GM20000 (cell line): ENCODE results near the gene TNFSF12.

Experiments used
- DNase-seq: peaks from one replicate; pipeline ENCODE4 v3.0.0; 2012; ENCODE audit warnings: low spot score
- TF ChIP-seq, protein P1 (sequence below): IDR thresholded peaks from 2 replicates; pipeline ENCODE4 v1.5.1; 2012; ENCODE audit warnings: mild to moderate bottlenecking, control low read depth; ENCODE audit errors: extremely low read depth, missing control alignments

Gene TNFSF12

GRCh38 chr17:7561589-7562207 is 12.8 kb downstream of the TNFSF12 start, which contains the start of gene SENP3:
TSS of gene SENP3 (plus strand) at chr17:7561919. CDS start at chr17:7563077, 1,158 bp downstream.
- TF ChIP-seq, protein P1, sequence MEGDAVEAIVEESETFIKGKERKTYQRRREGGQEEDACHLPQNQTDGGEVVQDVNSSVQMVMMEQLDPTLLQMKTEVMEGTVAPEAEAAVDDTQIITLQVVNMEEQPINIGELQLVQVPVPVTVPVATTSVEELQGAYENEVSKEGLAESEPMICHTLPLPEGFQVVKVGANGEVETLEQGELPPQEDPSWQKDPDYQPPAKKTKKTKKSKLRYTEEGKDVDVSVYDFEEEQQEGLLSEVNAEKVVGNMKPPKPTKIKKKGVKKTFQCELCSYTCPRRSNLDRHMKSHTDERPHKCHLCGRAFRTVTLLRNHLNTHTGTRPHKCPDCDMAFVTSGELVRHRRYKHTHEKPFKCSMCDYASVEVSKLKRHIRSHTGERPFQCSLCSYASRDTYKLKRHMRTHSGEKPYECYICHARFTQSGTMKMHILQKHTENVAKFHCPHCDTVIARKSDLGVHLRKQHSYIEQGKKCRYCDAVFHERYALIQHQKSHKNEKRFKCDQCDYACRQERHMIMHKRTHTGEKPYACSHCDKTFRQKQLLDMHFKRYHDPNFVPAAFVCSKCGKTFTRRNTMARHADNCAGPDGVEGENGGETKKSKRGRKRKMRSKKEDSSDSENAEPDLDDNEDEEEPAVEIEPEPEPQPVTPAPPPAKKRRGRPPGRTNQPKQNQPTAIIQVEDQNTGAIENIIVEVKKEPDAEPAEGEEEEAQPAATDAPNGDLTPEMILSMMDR, result peak; percentile 14
- DNase-seq, result peak; percentile 99

- no peak for DNase-seq
- TF ChIP-seq, protein P1, result no peak
Observed at GRCh38 chr17:7562208-7562605, 13.3 kb downstream of the TNFSF12 start.

GRCh38 chr17:7563115-7563869 is 14.4 kb downstream of the TNFSF12 start:
- DNase-seq, result no peak
- TF ChIP-seq, protein P1, result no peak

GRCh38 chr17:7569571-7569970 is 20.7 kb downstream of the TNFSF12 start:
- TF ChIP-seq, protein P1, result no peak
- no peak for DNase-seq

- DNase-seq, result no peak
- TF ChIP-seq, protein P1, result no peak
Observed at GRCh38 chr17:7570351-7570750, 21.5 kb downstream of the TNFSF12 start.

DNA sequence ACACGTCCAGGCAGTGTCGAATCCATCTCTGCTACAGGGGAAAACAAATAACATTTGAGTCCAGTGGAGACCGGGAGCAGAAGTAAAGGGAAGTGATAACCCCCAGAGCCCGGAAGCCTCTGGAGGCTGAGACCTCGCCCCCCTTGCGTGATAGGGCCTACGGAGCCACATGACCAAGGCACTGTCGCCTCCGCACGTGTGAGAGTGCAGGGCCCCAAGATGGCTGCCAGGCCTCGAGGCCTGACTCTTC is 23.4 kb downstream of the TNFSF12 start:
- TF ChIP-seq, protein P1, result no peak
- DNase-seq, result no peak

DNA sequence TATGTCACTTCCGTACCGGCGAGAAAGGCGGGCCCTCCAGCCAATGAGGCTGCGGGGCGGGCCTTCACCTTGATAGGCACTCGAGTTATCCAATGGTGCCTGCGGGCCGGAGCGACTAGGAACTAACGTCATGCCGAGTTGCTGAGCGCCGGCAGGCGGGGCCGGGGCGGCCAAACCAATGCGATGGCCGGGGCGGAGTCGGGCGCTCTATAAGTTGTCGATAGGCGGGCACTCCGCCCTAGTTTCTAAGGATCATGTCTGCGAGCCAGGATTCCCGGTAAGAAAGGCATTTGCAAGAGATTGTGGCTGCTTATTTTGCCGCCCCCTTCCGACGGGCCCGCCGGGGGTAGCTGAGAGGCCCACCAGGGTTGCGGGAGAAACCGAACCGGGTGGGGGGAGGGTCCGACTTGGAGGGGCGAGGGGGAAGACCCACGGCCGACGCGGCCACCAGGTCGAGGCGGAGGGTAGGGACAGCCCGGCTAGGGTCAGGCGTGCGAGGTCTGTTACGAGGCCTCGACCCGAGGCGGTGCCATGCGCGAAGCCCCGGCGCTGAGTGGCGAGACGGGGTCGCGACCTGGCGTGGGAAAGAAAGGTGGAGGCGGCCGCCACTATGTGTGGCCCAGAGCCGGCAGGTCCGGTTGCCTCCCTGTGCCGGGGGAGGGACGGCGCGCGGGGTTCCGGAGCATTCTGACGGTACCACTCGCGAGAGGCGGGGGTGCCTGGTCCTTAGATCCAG is 23.9 kb downstream of the TNFSF12 start:
- TF ChIP-seq, protein P1, result no peak
- peak; percentile 99 for DNase-seq
